Large intestine (tissue), 3 donors: ENCODE measurements around the gene SAMD5. TPM values are rescaled to one million over a fixed set of nuclear protein-coding genes. Genes with fewer than 3 reads are reported as not detected.

Source experiments
- DNase-seq, 2 donors: peaks; one replicate each; pipeline versions ENCODE4 v3.0.0 to v3.0.0-alpha.2; 2013
- H3K27ac ChIP-seq: one replicate; pipeline ENCODE4 v1.5.1; 2013; ENCODE audit warnings: low read length
- H3K27me3 ChIP-seq: 2 replicates; pipeline ENCODE4 v1.6.1; 2013; ENCODE audit warnings: low read length; ENCODE audit not compliant: control insufficient read depth, insufficient read depth
- H3K36me3 ChIP-seq: 2 replicates; pipeline ENCODE4 v1.6.1; 2013; ENCODE audit warnings: low read length; ENCODE audit not compliant: control insufficient read depth, insufficient read depth
- H3K4me1 ChIP-seq: one replicate; pipeline ENCODE4 v1.6.1; 2013; ENCODE audit warnings: low read length; ENCODE audit not compliant: control insufficient read depth, insufficient read depth
- H3K4me3 ChIP-seq: one replicate; pipeline ENCODE4 v1.5.1; 2013; ENCODE audit warnings: low read length
- H3K9me3 ChIP-seq: one replicate; pipeline ENCODE4 v1.6.1; 2013; ENCODE audit warnings: mild to moderate bottlenecking, low read depth, low read length, moderate library complexity; ENCODE audit not compliant: control insufficient read depth
- WGBS: methylation state at CpG from one replicate; pipeline ENCODE4 v1.1.5; 2013; ENCODE audit warnings: low lambda C conversion rate; ENCODE audit not compliant: insufficient coverage; 5-methylcytosine and 5-hydroxymethylcytosine counted together
- polyA plus RNA-seq: library from polyadenylated mRNA; unstranded; fragments of 120-200 nt; gene quantifications from one replicate; pipeline ENCODE4 v1.2.1, GENCODE V29; 2013

Gene SAMD5
- polyA plus RNA-seq, 1 donor, result 32.8 TPM

GRCh38 chr6:147585256-147585655 is 76.8 kb downstream of the SAMD5 start:
- 100% methylated on average over 2 of the region's 3 CpGs for WGBS
- no peaks in the 10 kb centered on the region for H3K27me3 ChIP-seq
- no peak overlapping the region for H3K4me3 ChIP-seq
- no peak overlapping the region for H3K27ac ChIP-seq
- no peaks in the 10 kb centered on the region for H3K36me3 ChIP-seq
- no peak for DNase-seq
- H3K4me1 ChIP-seq, result no peaks in the 10 kb centered on the region
- H3K9me3 ChIP-seq, result no peaks in the 10 kb centered on the region

- 50% methylated on average over 1 of the region's 4 CpGs for WGBS
- no peaks in the 10 kb centered on the region for H3K9me3 ChIP-seq
- H3K4me1 ChIP-seq, result no peaks in the 10 kb centered on the region
- no peak overlapping the region for H3K4me3 ChIP-seq
- no peaks in the 10 kb centered on the region for H3K36me3 ChIP-seq
- peak; percentile 7 to 11 for DNase-seq
- no peaks in the 10 kb centered on the region for H3K27me3 ChIP-seq
- H3K27ac ChIP-seq, result no peak overlapping the region
Observed at GRCh38 chr6:147586044-147586443, 77.6 kb downstream of the SAMD5 start.

- no peaks in the 10 kb centered on the region for H3K9me3 ChIP-seq
- peak overlapping the region; percentile 25 for H3K27ac ChIP-seq
- 33% methylated on average over 1 of the region's 3 CpGs for WGBS
- H3K27me3 ChIP-seq, result no peaks in the 10 kb centered on the region
- no peaks in the 10 kb centered on the region for H3K36me3 ChIP-seq
- peak in 1 of 2 donors; percentile 50 for DNase-seq
- H3K4me1 ChIP-seq, result no peaks in the 10 kb centered on the region
- no peak overlapping the region for H3K4me3 ChIP-seq
Observed at GRCh38 chr6:147587907-147588306, 79.4 kb downstream of the SAMD5 start.

- no CpG with 5 or more reads among the region's 6 CpGs for WGBS
- Histone ChIP-seq H3K9me3 (no peaks in the 10 kb centered on the region), H3K4me1 (no peaks in the 10 kb centered on the region), H3K36me3 (no peaks in the 10 kb centered on the region), H3K27me3 (no peaks in the 10 kb centered on the region), H3K4me3 (no peak overlapping the region), H3K27ac (no peak overlapping the region)
- no peak for DNase-seq
Observed at GRCh38 chr6:147588469-147588868, 80.0 kb downstream of the SAMD5 start.

GRCh38 chr6:147589739-147590250 is 81.3 kb downstream of the SAMD5 start:
- WGBS, result no CpG with 5 or more reads among the region's 1 CpG
- Histone ChIP-seq H3K4me1 (no peaks in the 10 kb centered on the region), H3K4me3 (no peak overlapping the region), H3K27me3 (no peaks in the 10 kb centered on the region), H3K9me3 (no peaks in the 10 kb centered on the region), H3K27ac (no peak overlapping the region), H3K36me3 (no peaks in the 10 kb centered on the region)
- no peak for DNase-seq

- no peak overlapping the region for H3K27ac ChIP-seq
- no peaks in the 10 kb centered on the region for H3K27me3 ChIP-seq
- no peak overlapping the region for H3K4me3 ChIP-seq
- no peaks in the 10 kb centered on the region for H3K36me3 ChIP-seq
- H3K9me3 ChIP-seq, result no peaks in the 10 kb centered on the region
- H3K4me1 ChIP-seq, result no peaks in the 10 kb centered on the region
- 74% methylated on average over 3 of the region's 3 CpGs for WGBS
- no peak for DNase-seq
Observed at GRCh38 chr6:147595961-147596360, 87.5 kb downstream of the SAMD5 start.

- H3K36me3 ChIP-seq, result no peaks in the 10 kb centered on the region
- no peak overlapping the region for H3K4me3 ChIP-seq
- no peak overlapping the region for H3K27ac ChIP-seq
- no peaks in the 10 kb centered on the region for H3K4me1 ChIP-seq
- no peaks in the 10 kb centered on the region for H3K27me3 ChIP-seq
- no peak for DNase-seq
- WGBS, result 100% methylated on average over 1 of the region's 2 CpGs
- no peaks in the 10 kb centered on the region for H3K9me3 ChIP-seq
Observed at GRCh38 chr6:147603392-147604081, 95.0 kb downstream of the SAMD5 start.

GRCh38 chr6:147604373-147604772 is 95.9 kb downstream of the SAMD5 start:
- H3K9me3 ChIP-seq, result no peaks in the 10 kb centered on the region
- WGBS, result 100% methylated on average over 1 of the region's 4 CpGs
- DNase-seq, result no peak

GRCh38 chr6:147611992-147612391 is 103.5 kb downstream of the SAMD5 start:
- Histone ChIP-seq H3K27ac (no peak overlapping the region), H3K9me3 (no peaks in the 10 kb centered on the region), H3K36me3 (no peaks in the 10 kb centered on the region), H3K4me1 (no peaks in the 10 kb centered on the region), H3K4me3 (no peak overlapping the region), H3K27me3 (no peaks in the 10 kb centered on the region)
- DNase-seq, result no peak
- WGBS, result 93% methylated on average over 2 of the region's 5 CpGs

More at GRCh38 chr6:147604373-147604772, 95.9 kb downstream of the SAMD5 start:
- no peaks in the 10 kb centered on the region for H3K4me1 ChIP-seq
- no peak overlapping the region for H3K4me3 ChIP-seq
- H3K36me3 ChIP-seq, result no peaks in the 10 kb centered on the region
- no peak overlapping the region for H3K27ac ChIP-seq
- no peaks in the 10 kb centered on the region for H3K27me3 ChIP-seq

GRCh38 chr6:147614501-147614900 is 106.0 kb downstream of the SAMD5 start:
- no peak for DNase-seq
- Histone ChIP-seq H3K4me3 (no peak overlapping the region), H3K27me3 (no peaks in the 10 kb centered on the region), H3K4me1 (no peaks in the 10 kb centered on the region), H3K36me3 (no peaks in the 10 kb centered on the region), H3K27ac (no peak overlapping the region), H3K9me3 (no peaks in the 10 kb centered on the region)
- WGBS, result 92% methylated on average over 2 of the region's 4 CpGs
